ENCODE data around the gene KRT37.
A peak's percentile ranks its signal among the peaks of the same experiment; 100 is the strongest.
"Not testable (repeated sequence)": the region's sequence is repeated elsewhere in the genome, so short reads cannot be mapped to it uniquely, and the experiment has no call there.

KRT37 gene

GRCh38 chr17:41434415-41434814, 10.0 kb upstream of the KRT37 start:
- no peak for DNase-seq (ENCODE audit: low spot score)

GRCh38 chr17:41434005-41434404, 9.6 kb upstream of the KRT37 start:
- no peak for DNase-seq (ENCODE audit: low spot score)

- DNase-seq (ENCODE audit: low spot score): no peak
Observed at GRCh38 chr17:41433586-41433985, 9.2 kb upstream of the KRT37 start.

GRCh38 chr17:41430376-41430775, 6.0 kb upstream of the KRT37 start:
- DNase-seq (ENCODE audit: low spot score): not testable (repeated sequence)

- no peak for DNase-seq (ENCODE audit: low spot score)
Observed at GRCh38 chr17:41429667-41430066, 5.3 kb upstream of the KRT37 start.

- DNase-seq (ENCODE audit: low spot score): no peak
Observed at GRCh38 chr17:41428591-41429291, 4.4 kb upstream of the KRT37 start.

GRCh38 chr17:41422586-41422985, 1.8 kb downstream of the KRT37 start:
- DNase-seq (ENCODE audit: low spot score): not testable (repeated sequence)

GRCh38 chr17:41421617-41422016, 2.8 kb downstream of the KRT37 start:
- no peak for DNase-seq (ENCODE audit: low spot score)

- DNase-seq (ENCODE audit: low spot score): no peak
Observed at GRCh38 chr17:41421116-41421515, 3.3 kb downstream of the KRT37 start.

GRCh38 chr17:41420134-41420533, 4.3 kb downstream of the KRT37 start:
- DNase-seq (ENCODE audit: low spot score): no peak

- DNase-seq (ENCODE audit: low spot score): no peak
Observed at GRCh38 chr17:41419716-41420115, 4.7 kb downstream of the KRT37 start.

GRCh38 chr17:41418116-41418860, 6.1 kb downstream of the KRT37 start:
- DNase-seq (ENCODE audit: low spot score): no peak

GRCh38 chr17:41417576-41418015, 6.8 kb downstream of the KRT37 start:
- DNase-seq (ENCODE audit: low spot score): no peak

- no peak for DNase-seq (ENCODE audit: low spot score)
Observed at GRCh38 chr17:41417127-41417526, 7.3 kb downstream of the KRT37 start.

GRCh38 chr17:41416479-41416878, 7.9 kb downstream of the KRT37 start:
- DNase-seq (ENCODE audit: low spot score): no peak

GRCh38 chr17:41415833-41416335, 8.5 kb downstream of the KRT37 start:
- DNase-seq (ENCODE audit: low spot score): no peak

GRCh38 chr17:41415411-41415810, 9.0 kb downstream of the KRT37 start:
- no peak for DNase-seq (ENCODE audit: low spot score)

- no peak for DNase-seq (ENCODE audit: low spot score)
Observed at GRCh38 chr17:41413982-41414381, 10.4 kb downstream of the KRT37 start.

GRCh38 chr17:41413353-41413957, 10.9 kb downstream of the KRT37 start:
- peak; percentile 22 for DNase-seq (ENCODE audit: low spot score)

GRCh38 chr17:41411072-41411840, 13.1 kb downstream of the KRT37 start:
- peak; percentile 47 for DNase-seq (ENCODE audit: low spot score)

- peak; percentile 34 for DNase-seq (ENCODE audit: low spot score)
Observed at GRCh38 chr17:41407226-41407625, 17.2 kb downstream of the KRT37 start.

GRCh38 chr17:41406205-41406604, 18.2 kb downstream of the KRT37 start:
- DNase-seq (ENCODE audit: low spot score): peak; percentile 46
